ENCODE measurements around the gene ZCWPW1.

DNA sequence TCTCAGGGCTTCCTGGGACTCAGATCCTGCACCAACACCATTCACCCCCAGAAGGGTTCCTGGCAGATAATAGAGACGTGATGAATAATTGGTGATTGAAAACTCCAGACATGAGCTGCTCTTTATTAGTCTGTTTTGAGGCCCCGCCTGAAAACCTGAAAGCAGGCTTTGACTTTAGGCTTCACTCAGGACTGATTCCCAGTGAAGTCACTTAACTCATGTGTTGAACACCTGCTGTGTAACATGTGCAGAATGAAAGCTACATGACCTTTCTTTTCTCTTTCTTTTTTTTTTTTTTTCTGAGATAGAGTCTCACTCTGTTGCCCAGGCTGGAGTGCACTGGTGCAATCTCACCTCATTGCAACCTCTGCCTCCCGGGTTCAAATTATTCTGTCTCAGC lies 26.7 kb upstream of the ZCWPW1 start:
- TF ChIP-seq, protein P1, sequence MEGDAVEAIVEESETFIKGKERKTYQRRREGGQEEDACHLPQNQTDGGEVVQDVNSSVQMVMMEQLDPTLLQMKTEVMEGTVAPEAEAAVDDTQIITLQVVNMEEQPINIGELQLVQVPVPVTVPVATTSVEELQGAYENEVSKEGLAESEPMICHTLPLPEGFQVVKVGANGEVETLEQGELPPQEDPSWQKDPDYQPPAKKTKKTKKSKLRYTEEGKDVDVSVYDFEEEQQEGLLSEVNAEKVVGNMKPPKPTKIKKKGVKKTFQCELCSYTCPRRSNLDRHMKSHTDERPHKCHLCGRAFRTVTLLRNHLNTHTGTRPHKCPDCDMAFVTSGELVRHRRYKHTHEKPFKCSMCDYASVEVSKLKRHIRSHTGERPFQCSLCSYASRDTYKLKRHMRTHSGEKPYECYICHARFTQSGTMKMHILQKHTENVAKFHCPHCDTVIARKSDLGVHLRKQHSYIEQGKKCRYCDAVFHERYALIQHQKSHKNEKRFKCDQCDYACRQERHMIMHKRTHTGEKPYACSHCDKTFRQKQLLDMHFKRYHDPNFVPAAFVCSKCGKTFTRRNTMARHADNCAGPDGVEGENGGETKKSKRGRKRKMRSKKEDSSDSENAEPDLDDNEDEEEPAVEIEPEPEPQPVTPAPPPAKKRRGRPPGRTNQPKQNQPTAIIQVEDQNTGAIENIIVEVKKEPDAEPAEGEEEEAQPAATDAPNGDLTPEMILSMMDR (conservative IDR thresholded peaks at IDR 0.05) = no peak
- no peak for TF ChIP-seq EZH2 (IDR thresholded peaks at IDR 0.05; ENCODE audit: low read depth)
